PC-3 (cell line): ENCODE results near the gene IGFBP7. TPM values are rescaled to one million over a fixed set of nuclear protein-coding genes. Genes with fewer than 3 reads are reported as not detected.
A peak's percentile ranks its signal among the peaks of the same experiment; 100 is the strongest.

Experiments
- ATAC-seq: fragments of 200-7000 bp; cut with Tn5 transposase; 2 replicates; pipeline ENCODE4 v1.9.1; 2020; ENCODE audit warnings: mild to moderate bottlenecking, moderate library complexity
- BruUV-seq: library from RNA; stranded (reverse); fragments of 400-500 nt; replicated peaks from 2 replicates; lab custom pipeline; 2021; lab: Mats Ljungman, UMichigan
- CTCF ChIA-PET: fragments of 300-600 bp; sonication (Branson Sonifier 250); formaldehyde crosslinking; loops from one replicate; lab custom pipeline; 2022; ENCODE audit warnings: antibody characterized with exemption; lab: Charles Lee
- POLR2A ChIA-PET: fragments of 300-600 bp; sonication (Branson Sonifier 250); formaldehyde crosslinking; loops from one replicate; lab custom pipeline; 2022; ENCODE audit warnings: antibody characterized with exemption; ENCODE audit not compliant: unreplicated experiment; lab: Charles Lee
- DNase-seq: peaks from one replicate; pipeline ENCODE4 v3.0.0-alpha.2; 2015
- H2AFZ ChIP-seq: fragments of 300-600 bp; sonication (generic); 2 replicates; pipeline ENCODE4 v1.6.0; 2016; ENCODE audit warnings: antibody characterized with exemption, low read length
- H3F3A ChIP-seq: fragments of 300-600 bp; sonication (generic); one replicate; pipeline ENCODE4 v1.6.0; 2017; ENCODE audit warnings: antibody characterized with exemption, low read length, control low read depth, mild to moderate bottlenecking; ENCODE audit not compliant: unreplicated experiment
- H3K27ac ChIP-seq: fragments of 300-600 bp; sonication (generic); 2 replicates; pipeline ENCODE4 v1.5.1; 2016; ENCODE audit warnings: mild to moderate bottlenecking, low read length
- H3K27me3 ChIP-seq: fragments of 300-600 bp; sonication (generic); 2 replicates; pipeline ENCODE4 v1.6.1; 2016; ENCODE audit warnings: low read length, mixed read lengths
- H3K36me3 ChIP-seq: fragments of 300-600 bp; sonication (generic); 2 replicates; pipeline ENCODE4 v1.6.1; 2016; ENCODE audit warnings: low read depth, mixed run types, low read length, mixed read lengths
- H3K4me1 ChIP-seq: fragments of 300-600 bp; sonication (generic); 2 replicates; pipeline ENCODE4 v1.5.1; 2016; ENCODE audit warnings: low read length; ENCODE audit not compliant: insufficient read depth
- H3K4me2 ChIP-seq: fragments of 300-600 bp; sonication (generic); 2 replicates; pipeline ENCODE4 v1.6.0; 2016; ENCODE audit warnings: low read length
- H3K4me3 ChIP-seq: fragments of 300-600 bp; sonication (generic); 2 replicates; pipeline ENCODE4 v1.5.1; 2016; ENCODE audit warnings: mild to moderate bottlenecking, low read length, mixed read lengths
- H3K79me2 ChIP-seq: fragments of 300-600 bp; sonication (generic); 2 replicates; pipeline ENCODE4 v1.6.1; 2017; ENCODE audit warnings: low read length, mixed read lengths
- H3K9ac ChIP-seq: fragments of 300-600 bp; sonication (generic); 2 replicates; pipeline ENCODE4 v1.6.0; 2016; ENCODE audit warnings: mild to moderate bottlenecking, low read length
- H3K9me2 ChIP-seq: fragments of 300-600 bp; sonication (generic); replicated peaks from 2 replicates; pipeline ENCODE4 v1.6.1; 2016; ENCODE audit warnings: mixed run types, low read length, mixed read lengths
- H3K9me3 ChIP-seq: fragments of 300-600 bp; sonication (generic); 2 replicates; pipeline ENCODE4 v1.6.1; 2016; ENCODE audit warnings: low read length, mixed read lengths
- H4K20me1 ChIP-seq: fragments of 300-600 bp; sonication (generic); 2 replicates; pipeline ENCODE4 v1.6.1; 2016; ENCODE audit warnings: low read length, mixed read lengths
- CTCF ChIP-seq: fragments of 300-600 bp; sonication (generic); conservative IDR thresholded peaks from 2 replicates; pipeline ENCODE4 v1.5.1; 2017; ENCODE audit warnings: antibody characterized with exemption, low read depth, mild to moderate bottlenecking, low read length
- EZH2 ChIP-seq: fragments of 300-600 bp; sonication (generic); IDR thresholded peaks from one replicate; pipeline ENCODE4 v1.6.1; 2017; ENCODE audit warnings: antibody characterized with exemption, mild to moderate bottlenecking, low read length; ENCODE audit not compliant: unreplicated experiment
- EZH2phosphoT487 ChIP-seq: fragments of 300-600 bp; sonication (generic); IDR thresholded peaks from 2 replicates; pipeline ENCODE4 v1.6.1; 2018; ENCODE audit warnings: mild to moderate bottlenecking, antibody characterized with exemption, low read length, borderline replicate concordance
- intact Hi-C: fragments of 100-400 bp; cut with micrococcal nuclease; formaldehyde crosslinking; loops from 2 replicates; pipeline ENCODE4 v1.9.0; 2023
- total RNA-seq: library from RNA; depleted of rRNA; stranded (reverse); fragments of >200 nt; gene quantifications from 2 replicates; pipeline ENCODE4 v1.2.3, GENCODE V29; 2014

The IGFBP7 gene
- total RNA-seq, 1 experiment from 2014 or later, result not detected

- no TSS peak for BruUV-seq
- H3K9me3 ChIP-seq, result no peaks in the 10 kb centered on the region
- H2AFZ ChIP-seq, result no peak overlapping the region
- ChIA-PET CTCF (no interaction called here), POLR2A (interaction anchor here (0.7 kb wide), 1 partner anchor 11 kb away, joined by 3 read pairs; no protein-coding TSS in a partner anchor)
- no peaks in the 10 kb centered on the region for H4K20me1 ChIP-seq
- no peak overlapping the region for H3K4me2 ChIP-seq
- no peak overlapping the region for H3K9ac ChIP-seq
- ATAC-seq (no peak), DNase-seq (peak; percentile 15)
- H3K27me3 ChIP-seq, result no peaks in the 10 kb centered on the region
- H3K79me2 ChIP-seq, result no peaks in the 10 kb centered on the region
- no peak overlapping the region for H3K4me3 ChIP-seq
- H3K27ac ChIP-seq, result no peak overlapping the region
- TF ChIP-seq CTCF, result no peak
- TF ChIP-seq EZH2phosphoT487, result no peak
- no peak for TF ChIP-seq EZH2
- no peaks in the 10 kb centered on the region for H3K9me2 ChIP-seq
- no peaks in the 10 kb centered on the region for H3F3A ChIP-seq
- no peaks in the 10 kb centered on the region for H3K4me1 ChIP-seq
- intact Hi-C loops, result no loop called here
- H3K36me3 ChIP-seq, result no peaks in the 10 kb centered on the region
These were observed 27.1 kb upstream of the IGFBP7 start for GRCh38 chr4:57137261-57137660.

- Histone ChIP-seq H3F3A (no peaks in the 10 kb centered on the region), H3K4me1 (no peaks in the 10 kb centered on the region), H3K4me2 (no peak overlapping the region), H3K79me2 (no peaks in the 10 kb centered on the region), H3K4me3 (no peak overlapping the region), H3K9ac (no peak overlapping the region), H3K36me3 (no peaks in the 10 kb centered on the region), H3K27ac (no peak overlapping the region), H4K20me1 (no peaks in the 10 kb centered on the region), H3K9me2 (no peaks in the 10 kb centered on the region), H3K27me3 (no peaks in the 10 kb centered on the region), H2AFZ (no peak overlapping the region), H3K9me3 (no peaks in the 10 kb centered on the region)
- peak; percentile 41 for DNase-seq
- intact Hi-C loops, result no loop called here
- TF ChIP-seq EZH2phosphoT487 (no peak), CTCF (no peak), EZH2 (no peak)
- ChIA-PET CTCF (no interaction called here), POLR2A (no interaction called here)
- ATAC-seq, result no peak
- no TSS peak for BruUV-seq
These were observed 26.1 kb upstream of the IGFBP7 start for GRCh38 chr4:57136281-57136680.

- DNase-seq, result no peak
- no TSS peak for BruUV-seq
These were observed 22.6 kb upstream of the IGFBP7 start for GRCh38 chr4:57132743-57133137.

More at GRCh38 chr4:57132743-57133137, 22.6 kb upstream of the IGFBP7 start:
- no peak for ATAC-seq
- no peaks in the 10 kb centered on the region for H3K79me2 ChIP-seq
- no peaks in the 10 kb centered on the region for H3K36me3 ChIP-seq
- TF ChIP-seq CTCF, result no peak
- no peak for TF ChIP-seq EZH2phosphoT487
- TF ChIP-seq EZH2, result no peak
- no peaks in the 10 kb centered on the region for H3K4me1 ChIP-seq
- POLR2A ChIA-PET, result no interaction called here
- no peaks in the 10 kb centered on the region for H3K9me3 ChIP-seq
- no peaks in the 10 kb centered on the region for H3F3A ChIP-seq
- H4K20me1 ChIP-seq, result no peaks in the 10 kb centered on the region
- CTCF ChIA-PET, result no interaction called here
- no peak overlapping the region for H3K4me3 ChIP-seq
- no peak overlapping the region for H3K27ac ChIP-seq
- H3K27me3 ChIP-seq, result no peaks in the 10 kb centered on the region
- H2AFZ ChIP-seq, result no peak overlapping the region
- no peak overlapping the region for H3K9ac ChIP-seq
- no peaks in the 10 kb centered on the region for H3K9me2 ChIP-seq
- no peak overlapping the region for H3K4me2 ChIP-seq
- intact Hi-C loops, result no loop called here
